ENCODE data around the gene SRP72. TPM values are rescaled to one million over a fixed set of nuclear protein-coding genes. Genes with fewer than 3 reads are reported as not detected.

The SRP72 gene
- 100 to 1,000 TPM; 165 to 176 TPM for total RNA-seq

GRCh38 chr4:56467284-56468096 is at the start of gene SRP72:
TSS of gene SRP72 (plus strand) at chr4:56467617. CDS start at chr4:56467636, 19 bp downstream.
- peak within 1 kb of the TSS; percentile 95 for H3K27ac Mint-ChIP-seq
- no peaks in the 10 kb centered on the region for H3K27me3 Mint-ChIP-seq
- DNase-seq (peak; percentile 93), ATAC-seq (peak; percentile 93)
- intact Hi-C loops (cut with micrococcal nuclease): loop anchor here (2.0 kb wide), 1 partner anchor 31 kb away; the partner anchor contains the start of gene PAICS
- no peak for TF ChIP-seq CTCF (IDR thresholded peaks at IDR 0.05)
- ChIA-PET POLR2A (interaction anchor here (0.6 to 2.5 kb wide), 10 partner anchors 8 to 523 kb away, joined by 3 to 27 read pairs (median 4); partner anchors contain the start of genes AASDH, PAICS and PPAT), CTCF (interaction anchor here (0.7 to 2.3 kb wide), 5 partner anchors 10 to 355 kb away, joined by 3 to 6 read pairs (median 6); partner anchors contain the start of gene PAICS)
- no peaks in the 10 kb centered on the region for H3K9me3 Mint-ChIP-seq
- H3K36me3 Mint-ChIP-seq (ENCODE audit: low read depth): peaks cover 44% of the 10 kb centered on the region
- peak within 1 kb of the TSS; percentile 94 for H3K4me3 Mint-ChIP-seq
- peaks cover 57% of the 10 kb centered on the region for H3K4me1 Mint-ChIP-seq (ENCODE audit: low read depth)

DNA sequence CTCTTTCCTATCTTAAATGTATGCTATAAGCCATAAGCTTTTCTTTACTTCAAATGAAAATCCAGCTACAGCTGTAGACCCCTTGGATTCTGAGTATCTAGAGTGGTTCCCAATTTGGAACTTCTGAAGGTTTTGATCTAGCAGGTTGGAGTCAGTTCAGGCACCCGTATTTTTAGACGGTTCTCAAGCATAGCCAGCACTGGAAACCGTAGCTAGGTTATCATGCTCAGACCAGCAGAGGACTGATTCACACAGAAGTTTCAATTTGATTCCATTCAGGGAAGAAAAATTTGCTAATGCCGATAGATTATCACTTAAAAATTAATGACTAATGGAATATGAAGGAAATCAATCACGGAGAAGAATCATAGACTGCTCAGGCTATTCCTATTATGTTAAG is 43.2 kb upstream of the SRP72 start:
- Mint-ChIP-seq H3K9me3 (no peaks in the 10 kb centered on the region), H3K36me3 (ENCODE audit: low read depth) (peaks cover 13% of the 10 kb centered on the region), H3K4me3 (no peak overlapping the region), H3K4me1 (ENCODE audit: low read depth) (peaks cover 24% of the 10 kb centered on the region), H3K27ac (no peak overlapping the region), H3K27me3 (no peaks in the 10 kb centered on the region)
- intact Hi-C loops (cut with micrococcal nuclease): no loop called here
- DNase-seq: no peak
- no peak for ATAC-seq
- POLR2A ChIA-PET: interaction anchor here (1.0 to 1.4 kb wide), 2 partner anchors 8 to 11 kb away, joined by 4 to 5 read pairs; partner anchors contain the start of genes PAICS and PPAT
- no peak for TF ChIP-seq CTCF (IDR thresholded peaks at IDR 0.05)
- CTCF ChIA-PET: interaction anchor here (0.8 to 4.7 kb wide), 8 partner anchors 11 to 412 kb away, joined by 3 to 40 read pairs (median 6); partner anchors contain the start of genes PAICS and PPAT

DNA sequence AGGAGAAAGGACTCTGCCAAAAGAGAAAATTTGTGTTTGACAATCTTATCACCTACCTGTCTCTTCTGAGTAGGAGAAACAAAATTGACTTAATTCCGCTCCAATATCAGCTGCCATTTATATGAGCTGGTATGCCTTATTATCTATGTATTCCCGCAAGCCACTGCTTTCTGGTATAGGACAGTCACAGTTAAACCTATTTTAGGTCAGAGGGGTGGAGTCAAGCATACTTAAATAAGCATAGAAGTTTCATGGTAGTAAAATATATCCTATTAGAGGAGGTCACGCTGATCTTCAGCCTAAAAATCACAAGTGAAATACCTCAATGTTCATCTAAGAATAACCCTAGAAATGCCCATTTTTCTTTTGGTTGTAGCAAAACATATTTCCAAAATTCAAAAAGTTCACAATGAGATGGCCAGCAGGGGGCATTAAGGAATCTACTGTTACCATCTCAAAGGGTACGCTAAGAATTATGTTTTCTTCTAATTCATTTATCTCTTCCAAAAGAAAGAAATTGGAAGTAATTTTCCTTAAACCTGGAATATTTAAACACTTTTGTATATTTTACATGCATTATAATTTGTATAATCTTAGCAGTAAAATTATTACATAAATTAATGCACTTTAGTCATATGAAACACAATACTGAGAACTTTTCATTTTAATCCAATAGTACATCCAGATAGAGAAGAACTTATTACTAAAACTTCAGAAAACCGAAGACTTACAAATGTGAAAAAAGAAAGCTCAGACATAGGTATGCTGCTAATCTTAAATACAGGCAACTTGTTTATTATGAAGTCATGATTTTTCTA is 42.5 kb upstream of the SRP72 start:
- Mint-ChIP-seq H3K27me3 (no peaks in the 10 kb centered on the region), H3K9me3 (no peaks in the 10 kb centered on the region), H3K27ac (no peak overlapping the region), H3K4me3 (no peak overlapping the region), H3K36me3 (ENCODE audit: low read depth) (peaks cover 13% of the 10 kb centered on the region), H3K4me1 (ENCODE audit: low read depth) (peaks cover 31% of the 10 kb centered on the region)
- POLR2A ChIA-PET: interaction anchor here (1.4 to 1.8 kb wide), 2 partner anchors 10 to 11 kb away, joined by 5 to 6 read pairs; partner anchors contain the start of genes PAICS and PPAT
- DNase-seq (peak; percentile 62), ATAC-seq (no peak)
- intact Hi-C loops (cut with micrococcal nuclease): no loop called here
- TF ChIP-seq CTCF (IDR thresholded peaks at IDR 0.05): peak; percentile 72
- CTCF ChIA-PET: interaction anchor here (0.7 to 4.7 kb wide), 21 partner anchors 8 to 516 kb away, joined by 3 to 40 read pairs (median 5); partner anchors contain the start of genes AASDH, PAICS, PPAT and SRP72

DNA sequence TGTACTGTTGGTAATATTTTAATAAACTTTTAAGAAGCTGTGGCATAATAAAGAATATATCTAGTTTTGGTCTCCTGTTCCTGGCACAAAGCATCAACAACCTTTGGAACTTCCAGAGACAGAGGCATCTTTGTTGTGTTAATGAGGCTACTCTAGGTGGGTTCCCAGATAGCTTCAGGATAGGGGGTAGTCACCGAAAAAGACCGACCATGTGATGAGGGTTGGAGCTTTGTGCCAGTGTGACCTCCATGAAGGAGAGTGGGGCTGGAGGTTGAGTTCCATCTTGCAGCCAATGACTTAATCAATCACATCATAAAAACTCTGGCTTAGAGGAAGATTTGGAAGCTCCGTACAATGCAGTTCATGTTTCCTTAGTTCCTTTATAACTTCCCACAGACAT is 41.9 kb upstream of the SRP72 start:
- CTCF ChIA-PET: interaction anchor here (0.6 to 4.7 kb wide), 17 partner anchors 9 to 516 kb away, joined by 3 to 40 read pairs (median 4); partner anchors contain the start of genes AASDH, PAICS, PPAT and SRP72
- TF ChIP-seq CTCF (IDR thresholded peaks at IDR 0.05): no peak
- DNase-seq: no peak
- ATAC-seq: no peak
- POLR2A ChIA-PET: interaction anchor here (1.8 kb wide), 1 partner anchor 10 kb away, joined by 6 read pairs; the partner anchor contains the start of genes PAICS and PPAT
- Mint-ChIP-seq H3K4me1 (ENCODE audit: low read depth) (peaks cover 33% of the 10 kb centered on the region), H3K9me3 (no peaks in the 10 kb centered on the region), H3K36me3 (ENCODE audit: low read depth) (peaks cover 13% of the 10 kb centered on the region), H3K4me3 (no peak overlapping the region), H3K27ac (no peak overlapping the region), H3K27me3 (no peaks in the 10 kb centered on the region)
- intact Hi-C loops (cut with micrococcal nuclease): no loop called here

Data from activated CD8-positive, alpha-beta T cell treated with anti-CD3 and anti-CD28 coated beads for 36 hours (primary cell).